B cell (primary cell): ENCODE data around the gene CDK4. TPM values are rescaled to one million over a fixed set of nuclear protein-coding genes. Genes with fewer than 3 reads are reported as not detected.

Experiments
- ATAC-seq: fragments of 200-7000 bp; cut with Tn5 transposase; one replicate; pipeline ENCODE4 v1.10.0; 2021; ENCODE audit warnings: low read depth, mild to moderate bottlenecking, moderate number of reproducible peaks, moderate library complexity
- CTCF ChIA-PET: fragments of 350-600 bp; sonication (Branson Sonifier 250); formaldehyde crosslinking; loops from one replicate; lab custom pipeline; 2021; ENCODE audit warnings: antibody characterized with exemption, inconsistent platforms; lab: Charles Lee
- POLR2A ChIA-PET: fragments of 350-600 bp; sonication (Branson Sonifier 250); formaldehyde crosslinking; loops from one replicate; lab custom pipeline; 2021; ENCODE audit warnings: antibody characterized with exemption; lab: Charles Lee
- DNase-seq: peaks from one replicate; pipeline ENCODE4 v3.0.0; 2013
- H2AFZ ChIP-seq: 2 replicates; pipeline ENCODE4 v1.6.1; 2012; ENCODE audit warnings: mild to moderate bottlenecking, low read depth, low read length; ENCODE audit not compliant: insufficient read depth, poor library complexity, severe bottlenecking
- H3K27ac ChIP-seq, 2 donors: 1 replicate in 1 of 2; 2 replicates in 1 of 2; pipeline ENCODE4 v1.5.1; 2012 to 2013; ENCODE audit warnings: low read length in 2 of 2, mild to moderate bottlenecking in 2 of 2, moderate library complexity in 1 of 2
- H3K27me3 ChIP-seq, 4 experiments: fragments of 200-600 bp in 1 of 4; sonication (generic) in 1 of 4; replicated peaks in 1 of 4; 1 replicate in 2 of 4; 2 replicates in 2 of 4; pipeline versions ENCODE4 v1.6.1 to v1.7.0; 2013 to 2016; ENCODE audit warnings: low read length in 3 of 4, mild to moderate bottlenecking in 2 of 4, mixed read lengths in 1 of 4, moderate library complexity in 1 of 4; ENCODE audit not compliant: insufficient read depth in 4 of 4, control insufficient read depth in 3 of 4; ENCODE audit errors: control extremely low read depth in 1 of 4
- H3K36me3 ChIP-seq, 2 experiments: replicated peaks in 1 of 2; 1 replicate in 1 of 2; 2 replicates in 1 of 2; pipeline versions ENCODE4 v1.6.1 to v1.7.1; 2013; ENCODE audit warnings: low read length in 1 of 2; ENCODE audit not compliant: insufficient read depth in 2 of 2, control insufficient read depth in 1 of 2; ENCODE audit errors: control extremely low read depth in 1 of 2, extremely low read depth in 1 of 2
- H3K4me1 ChIP-seq, 2 donors: fragments of 200-600 bp in 1 of 2; sonication (generic) in 1 of 2; 1 replicate in 1 of 2; 2 replicates in 1 of 2; pipeline versions ENCODE4 v1.5.1 to v1.6.1; 2013 to 2017; ENCODE audit warnings: low read length in 2 of 2; ENCODE audit not compliant: control insufficient read depth in 2 of 2, insufficient read depth in 2 of 2
- H3K4me2 ChIP-seq: replicated peaks from 2 replicates; pipeline ENCODE3; 2012; ENCODE audit warnings: mild to moderate bottlenecking, low read depth, low read length; ENCODE audit not compliant: poor library complexity, severe bottlenecking
- H3K4me3 ChIP-seq, 5 experiments: fragments of 200-600 bp in 1 of 5; sonication (generic) in 1 of 5; 1 replicate in 3 of 5; 2 replicates in 2 of 5; pipeline versions ENCODE4 v1.5.1 to v1.7.0; 2011 to 2016; ENCODE audit warnings: low read length in 4 of 5, mild to moderate bottlenecking in 4 of 5, low read depth in 2 of 5, control low read depth in 1 of 5, moderate library complexity in 1 of 5; ENCODE audit not compliant: insufficient read depth in 1 of 5; ENCODE audit errors: control extremely low read depth in 1 of 5, extremely low read depth in 1 of 5
- H3K79me2 ChIP-seq: fragments of 200-600 bp; sonication (generic); one replicate; pipeline ENCODE4 v1.6.0; 2016; ENCODE audit warnings: low read length; ENCODE audit not compliant: control insufficient read depth, insufficient read depth
- H3K9ac ChIP-seq: fragments of 200-600 bp; sonication (generic); 2 replicates; pipeline ENCODE4 v1.6.1; 2017; ENCODE audit warnings: mild to moderate bottlenecking, low read length, moderate library complexity
- H3K9me3 ChIP-seq, 3 donors: one replicate each; pipeline versions ENCODE4 v1.6.1 to v1.7.1; 2013; ENCODE audit warnings: low read length in 2 of 3; ENCODE audit not compliant: control insufficient read depth in 2 of 3, insufficient read depth in 1 of 3; ENCODE audit errors: control extremely low read depth in 1 of 3
- H4K20me1 ChIP-seq: 2 replicates; pipeline ENCODE4 v1.6.0; 2012; ENCODE audit warnings: mild to moderate bottlenecking, low read length; ENCODE audit not compliant: insufficient read depth, control insufficient read depth, poor library complexity, severe bottlenecking
- H3K27ac Mint-ChIP-seq: one replicate; pipeline ENCODE4 v1.8.0; 2021; ENCODE audit warnings: mixed read lengths
- H3K27me3 Mint-ChIP-seq: one replicate; pipeline ENCODE4 v1.8.0; 2021; ENCODE audit warnings: mixed read lengths
- H3K4me1 Mint-ChIP-seq: one replicate; pipeline ENCODE4 v1.8.0; 2021; ENCODE audit warnings: mixed read lengths
- H3K4me3 Mint-ChIP-seq: one replicate; pipeline ENCODE4 v1.8.0; 2021; ENCODE audit warnings: mixed read lengths
- H3K9me3 Mint-ChIP-seq: one replicate; pipeline ENCODE4 v1.8.0; 2022; ENCODE audit warnings: mixed read lengths; ENCODE audit not compliant: insufficient read depth
- CTCF ChIP-seq: fragments of 200-600 bp; IDR thresholded peaks from one replicate; pipeline ENCODE4 v1.8.0; 2022; ENCODE audit warnings: antibody characterized with exemption, mild to moderate bottlenecking
- EZH2 ChIP-seq: IDR thresholded peaks from 2 replicates; pipeline ENCODE4 v1.6.1; 2012; ENCODE audit warnings: borderline replicate concordance, low read depth, mild to moderate bottlenecking, moderate library complexity, low read length; ENCODE audit not compliant: insufficient read depth, poor library complexity, severe bottlenecking
- WGBS: methylation state at CpG from one replicate; pipeline ENCODE4 v1.1.5; 2013; ENCODE audit warnings: missing lambda C conversion rate; ENCODE audit not compliant: insufficient coverage; 5-methylcytosine and 5-hydroxymethylcytosine counted together
- intact Hi-C: fragments of 100-400 bp; cut with micrococcal nuclease; formaldehyde crosslinking; loops from one replicate; pipeline ENCODE4 v1.10.0; 2022
- polyA plus RNA-seq: library from polyadenylated mRNA; depleted of rRNA; stranded (reverse); fragments of >200 nt; gene quantifications from 2 replicates; pipeline ENCODE4 v1.2.3, GENCODE V29; 2012
- total RNA-seq, 2 donors: library from RNA; stranded (reverse); fragments of 120-200 nt in 1 of 2; gene quantifications; 1 replicate in 1 of 2; 2 replicates in 1 of 2; pipeline versions ENCODE4 v1.2.3 to v1.2.4, GENCODE V29; 2013 to 2022

CDK4 gene
- total and polyA plus RNA-seq, 2 donors (not counting 1 experiment from before 2014, with no cell fraction given), result 34.8 to 44.6 TPM

GRCh38 chr12:57751432-57751787, 700 bp downstream of the CDK4 start:
- H3K27me3 ChIP-seq, result no peaks in the 10 kb centered on the region
- Mint-ChIP-seq H3K27ac (peak overlapping the region; percentile 95), H3K9me3 (no peaks in the 10 kb centered on the region), H3K27me3 (no peaks in the 10 kb centered on the region), H3K4me1 (peaks cover 49% of the 10 kb centered on the region), H3K4me3 (peak overlapping the region; percentile 91)
- TF ChIP-seq EZH2 (no peak), CTCF (no peak)
- H3K9ac ChIP-seq, result peak overlapping the region; percentile 75
- peaks cover 22% of the 10 kb centered on the region for H3K79me2 ChIP-seq
- H3K9me3 ChIP-seq, result no peaks in the 10 kb centered on the region
- peaks cover 33 to 45% of the 10 kb centered on the region in 2 donors for H3K4me1 ChIP-seq
- POLR2A ChIA-PET, result no interaction called here
- H3K36me3 ChIP-seq, result peaks cover 2 to 40% of the 10 kb centered on the region in 2 experiments
- WGBS, result 20% methylated on average over 7 of the region's 8 CpGs
- peaks cover 7% of the 10 kb centered on the region for H4K20me1 ChIP-seq
- peak overlapping the region; percentile 90 for H2AFZ ChIP-seq
- peak overlapping the region; percentile 85 for H3K4me2 ChIP-seq
- ATAC-seq, result no peak
- intact Hi-C loops, result loop anchor here (5.0 to 10.0 kb wide), 5 partner anchors 267 to 1634 kb away; partner anchors contain the start of genes GLI1, INHBE, MARS1 and NAB2
- CTCF ChIA-PET, result interaction anchor here (0.7 to 1.2 kb wide), 2 partner anchors 10 to 38 kb away, joined by 8 to 9 read pairs; no protein-coding TSS in a partner anchor
- H3K4me3 ChIP-seq, result peak overlapping the region; percentile 51 to 84 (median 78)
- no peak for DNase-seq
- peak overlapping the region; percentile 66 to 85 for H3K27ac ChIP-seq
